SK-N-SH (cell line): Measurements from ENCODE around the gene CPNE4. TPM values are rescaled to one million over a fixed set of nuclear protein-coding genes. Genes with fewer than 3 reads are reported as not detected.

ENCODE experiments used
- CTCF ChIA-PET: fragments of 300-600, 350-600 bp; formaldehyde crosslinking; extraction: SDS; loops from one replicate; lab custom pipeline; 2021; lab: Yijun Ruan, JAX
- POLR2A ChIA-PET: fragments of 350-600 bp; sonication (Branson Sonifier 250); formaldehyde crosslinking; extraction: SDS; loops from one replicate; lab custom pipeline; 2020; ENCODE audit warnings: antibody characterized with exemption, inconsistent platforms; lab: Yijun Ruan, JAX
- DNase-seq: peaks from one replicate; pipeline ENCODE4 v3.0.0; 2012
- H2AFZ ChIP-seq: fragments of 200-600 bp; sonication (generic); 2 replicates; pipeline ENCODE4 v1.8.1; 2016; ENCODE audit warnings: antibody characterized with exemption, mild to moderate bottlenecking, low read depth
- H3F3A ChIP-seq: fragments of 200-600 bp; sonication (generic); replicated peaks from 2 replicates; pipeline ENCODE3; 2016; ENCODE audit warnings: antibody characterized with exemption, mild to moderate bottlenecking; ENCODE audit not compliant: insufficient read depth
- H3K27ac ChIP-seq, 2 experiments: fragments of 200-500 bp in 1 of 2; fragments of 200-600 bp in 1 of 2; sonication (Bioruptor generic) in 1 of 2; sonication (generic), shearing (Covaris generic) in 1 of 2; 2 replicates each; pipeline versions ENCODE4 v1.5.1 to v1.6.1; 2014 to 2016; ENCODE audit warnings: low read depth in 2 of 2, inconsistent platforms in 1 of 2, low read length in 1 of 2, mild to moderate bottlenecking in 1 of 2, mixed read lengths in 1 of 2
- H3K27me3 ChIP-seq: fragments of 200-600 bp; sonication (generic), shearing (Covaris generic); 2 replicates; pipeline ENCODE4 v1.6.1; 2016; ENCODE audit warnings: mixed run types; ENCODE audit not compliant: insufficient read depth
- H3K36me3 ChIP-seq, 2 experiments: fragments of 200-500 bp in 1 of 2; fragments of 200-600 bp in 1 of 2; sonication (Bioruptor generic) in 1 of 2; sonication (generic) in 1 of 2; replicated peaks in 1 of 2; 2 replicates each; pipeline versions ENCODE3 to v1.5.1; 2014 to 2016; ENCODE audit warnings: low read length in 1 of 2, mild to moderate bottlenecking in 1 of 2; ENCODE audit not compliant: insufficient read depth in 2 of 2, control insufficient read depth in 1 of 2
- H3K4me1 ChIP-seq, 2 experiments: fragments of 200-500 bp in 1 of 2; fragments of 200-600 bp in 1 of 2; sonication (Bioruptor generic) in 1 of 2; sonication (generic), shearing (Covaris generic) in 1 of 2; 2 replicates each; pipeline versions ENCODE4 v1.5.1 to v1.6.1; 2014 to 2016; ENCODE audit warnings: low read depth in 1 of 2, low read length in 1 of 2, mixed run types in 1 of 2; ENCODE audit not compliant: insufficient read depth in 2 of 2, control insufficient read depth in 1 of 2
- H3K4me2 ChIP-seq: fragments of 200-600 bp; sonication (generic), shearing (Covaris generic); 2 replicates; pipeline ENCODE4 v1.6.1; 2017; ENCODE audit warnings: mixed run types
- H3K4me3 ChIP-seq, 2 experiments: fragments of 200-500 bp in 1 of 2; fragments of 200-600 bp in 1 of 2; sonication (Bioruptor generic) in 1 of 2; sonication (generic), shearing (Covaris generic) in 1 of 2; 2 replicates each; pipeline versions ENCODE4 v1.5.1 to v1.8.1; 2014 to 2016; ENCODE audit warnings: low read depth in 2 of 2, inconsistent platforms in 1 of 2, low read length in 1 of 2, mild to moderate bottlenecking in 1 of 2, mixed read lengths in 1 of 2, moderate library complexity in 1 of 2
- H3K79me2 ChIP-seq: fragments of 200-600 bp; sonication (generic); 2 replicates; pipeline ENCODE4 v1.8.1; 2017; ENCODE audit warnings: mild to moderate bottlenecking; ENCODE audit not compliant: insufficient read depth
- H3K9ac ChIP-seq: fragments of 200-600 bp; sonication (generic); 2 replicates; pipeline ENCODE4 v1.6.1; 2017; ENCODE audit warnings: mixed run types
- H3K9me2 ChIP-seq: fragments of 200-600 bp; sonication (generic); 2 replicates; pipeline ENCODE4 v1.6.1; 2017; ENCODE audit warnings: mixed run types
- H3K9me3 ChIP-seq: fragments of 200-600 bp; sonication (generic); 2 replicates; pipeline ENCODE4 v1.6.1; 2017; ENCODE audit warnings: mixed run types, mild to moderate bottlenecking, moderate library complexity
- H4K20me1 ChIP-seq: fragments of 200-600 bp; sonication (generic); 2 replicates; pipeline ENCODE4 v1.6.1; 2017; ENCODE audit warnings: mild to moderate bottlenecking, mixed run types; ENCODE audit not compliant: insufficient read depth
- CHD2 ChIP-seq: fragments of 150-350 bp; IDR thresholded peaks from 2 replicates; pipeline ENCODE4 v1.6.1; 2018; ENCODE audit warnings: low read length; ENCODE audit not compliant: partially characterized antibody
- EP300 ChIP-seq, 2 experiments: IDR thresholded peaks; 2 replicates each; pipeline versions ENCODE4 v1.4.0 to v1.6.1; 2012; ENCODE audit warnings: borderline replicate concordance in 1 of 2, low read depth in 1 of 2, low read length in 1 of 2
- FOXJ3 ChIP-seq: sonication (generic); formaldehyde crosslinking; IDR thresholded peaks from 2 replicates; pipeline ENCODE4 v1.5.1; 2020; ENCODE audit warnings: mild to moderate bottlenecking, missing genetic modification reagents
- FOXM1 ChIP-seq: IDR thresholded peaks from 2 replicates; pipeline ENCODE4 v1.4.0; 2012; ENCODE audit warnings: low read depth, mild to moderate bottlenecking
- GATA2 ChIP-seq: sonication (generic); formaldehyde crosslinking; IDR thresholded peaks from 2 replicates; pipeline ENCODE4 v1.5.0; 2020; ENCODE audit warnings: mild to moderate bottlenecking, missing genetic modification reagents
- IRF3 ChIP-seq: fragments of 150-350 bp; IDR thresholded peaks from 2 replicates; pipeline ENCODE4 v1.6.1; 2016; ENCODE audit warnings: mild to moderate bottlenecking, low read depth, low read length
- JUND ChIP-seq: IDR thresholded peaks from 2 replicates; pipeline ENCODE4 v1.4.0; 2012
- MXI1 ChIP-seq: IDR thresholded peaks from 2 replicates; pipeline ENCODE4 v1.6.1; 2012; ENCODE audit warnings: mild to moderate bottlenecking, low read depth, low read length, improper control_type of control experiment
- NRF1 ChIP-seq: IDR thresholded peaks from 2 replicates; pipeline ENCODE4 v1.6.1; 2012; ENCODE audit warnings: low read depth, mild to moderate bottlenecking, low read length
- RAD21 ChIP-seq: IDR thresholded peaks from 2 replicates; pipeline ENCODE4 v1.6.1; 2012; ENCODE audit warnings: mild to moderate bottlenecking, low read length
- RCOR1 ChIP-seq: fragments of 150-350 bp; IDR thresholded peaks from 2 replicates; pipeline ENCODE4 v1.6.1; 2017; ENCODE audit warnings: antibody characterized with exemption, low read length
- TAF1 ChIP-seq: IDR thresholded peaks from 2 replicates; pipeline ENCODE4 v1.6.1; 2012; ENCODE audit warnings: low read depth, mild to moderate bottlenecking, low read length, moderate library complexity, borderline replicate concordance
- TCF12 ChIP-seq: IDR thresholded peaks from 2 replicates; pipeline ENCODE4 v1.4.0; 2012
- TEAD4 ChIP-seq: IDR thresholded peaks from 2 replicates; pipeline ENCODE4 v1.4.0; 2012; ENCODE audit warnings: mild to moderate bottlenecking, borderline replicate concordance; ENCODE audit not compliant: insufficient read depth
- ZBTB33 ChIP-seq: IDR thresholded peaks from 2 replicates; pipeline ENCODE4 v1.4.0; 2012; ENCODE audit warnings: low read depth, borderline replicate concordance
- WGBS: methylation state at CpG from one replicate; pipeline ENCODE4 v1.1.6; 2017; ENCODE audit warnings: low lambda C conversion rate; 5-methylcytosine and 5-hydroxymethylcytosine counted together
- polyA plus RNA-seq, 3 experiments: library from polyadenylated mRNA; depleted of rRNA; stranded (reverse); fragments of >200 nt; gene quantifications; 2 replicates each; pipeline ENCODE4 v1.2.3, GENCODE V29; 2012
- TF ChIP-seq, protein P1 (sequence below): IDR thresholded peaks from 2 replicates; pipeline ENCODE4 v1.4.0; 2012; ENCODE audit warnings: low read depth
- TF ChIP-seq, protein P2 (sequence below): IDR thresholded peaks from 2 replicates; pipeline ENCODE4 v1.6.1; 2012; ENCODE audit warnings: mild to moderate bottlenecking, low read depth, low read length, moderate library complexity
- TF ChIP-seq, protein P3 (sequence below): fragments of 150-350 bp; IDR thresholded peaks from 2 replicates; pipeline ENCODE4 v1.6.1; 2017; ENCODE audit warnings: antibody characterized with exemption, low read length, low read depth, borderline replicate concordance
- TF ChIP-seq, protein P4 (sequence below): IDR thresholded peaks from 2 replicates; pipeline ENCODE4; 2012

CPNE4 gene
- polyA plus RNA-seq, 1 of the 3 experiments (the other 2 are of a cell fraction): not detected

- H3K4me2 ChIP-seq: no peak overlapping the region
- no peak overlapping the region for H2AFZ ChIP-seq
- no peaks in the 10 kb centered on the region for H3K79me2 ChIP-seq
- H3K27me3 ChIP-seq: no peaks in the 10 kb centered on the region
- 48% methylated on average over 3 of the region's 3 CpGs for WGBS
- ChIA-PET CTCF (no interaction called here), POLR2A (no interaction called here)
- H3K4me3 ChIP-seq: no peak overlapping the region
- no peak for DNase-seq
- no peaks in the 10 kb centered on the region for H3K9me2 ChIP-seq
- no peaks in the 10 kb centered on the region for H3K36me3 ChIP-seq
- peaks cover 0 to 2% of the 10 kb centered on the region in 2 experiments; a peak in 1 of 4 replicates for H3K4me1 ChIP-seq
- no peak overlapping the region for H3K9ac ChIP-seq
- TF ChIP-seq, protein P1, sequence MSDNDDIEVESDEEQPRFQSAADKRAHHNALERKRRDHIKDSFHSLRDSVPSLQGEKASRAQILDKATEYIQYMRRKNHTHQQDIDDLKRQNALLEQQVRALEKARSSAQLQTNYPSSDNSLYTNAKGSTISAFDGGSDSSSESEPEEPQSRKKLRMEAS: 0 out of 2 replicates have a peak, but pooled peaks have one; percentile 7
- TF ChIP-seq TAF1: no peak
- TF ChIP-seq, all 33 proteins: peak for 1
- Histone ChIP-seq H3K27ac (no peak overlapping the region), H3F3A (no peaks in the 10 kb centered on the region), H4K20me1 (no peaks in the 10 kb centered on the region), H3K9me3 (no peaks in the 10 kb centered on the region)
These were observed 499.7 kb downstream of the CPNE4 start for GRCh38 chr3:131535131-131535530.

DNA sequence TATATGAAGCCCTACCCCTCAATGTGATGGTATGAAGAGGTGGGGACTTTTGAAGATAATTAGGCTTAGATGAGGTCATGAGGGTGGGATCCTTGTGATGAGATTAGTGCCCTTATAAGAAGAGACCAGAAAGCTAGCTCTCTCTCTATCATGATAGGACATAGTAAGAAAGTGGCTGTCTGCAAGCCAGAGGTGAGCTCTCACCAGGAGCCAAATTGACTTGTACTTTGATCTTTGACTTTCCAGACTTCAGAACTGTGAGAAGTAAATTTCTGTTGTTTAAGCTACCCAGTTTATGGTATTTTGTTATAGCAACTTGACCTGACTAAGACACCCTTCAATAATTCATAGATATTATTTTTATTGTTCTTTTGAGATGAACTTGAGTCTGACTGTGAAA, 502.2 kb downstream of the CPNE4 start:
- no peaks in the 10 kb centered on the region for H3K79me2 ChIP-seq
- H3K9me3 ChIP-seq: no peaks in the 10 kb centered on the region
- no peak overlapping the region for H2AFZ ChIP-seq
- no peak overlapping the region for H3K27ac ChIP-seq
- H3K4me3 ChIP-seq: no peak overlapping the region
- CTCF ChIA-PET: no interaction called here
- H3F3A ChIP-seq: no peaks in the 10 kb centered on the region
- no peaks in the 10 kb centered on the region for H4K20me1 ChIP-seq
- POLR2A ChIA-PET: no interaction called here
- no peak for DNase-seq
- no peaks in the 10 kb centered on the region for H3K9me2 ChIP-seq
- no peak overlapping the region for H3K4me2 ChIP-seq
- H3K27me3 ChIP-seq: no peaks in the 10 kb centered on the region
- H3K9ac ChIP-seq: no peak overlapping the region
- peaks cover 0 to 2% of the 10 kb centered on the region in 2 experiments; a peak in 1 of 4 replicates for H3K4me1 ChIP-seq
- no peaks in the 10 kb centered on the region for H3K36me3 ChIP-seq
- TF ChIP-seq CHD2: no peak
- TF ChIP-seq FOXM1: no peak
- no peak for TF ChIP-seq FOXJ3 (CRISPR knock-in tag)
- TF ChIP-seq JUND: no peak
- no peak for TF ChIP-seq NRF1
- no peak for TF ChIP-seq GATA2 (CRISPR knock-in tag)
- TF ChIP-seq ZBTB33: no peak
- TF ChIP-seq, protein P2, sequence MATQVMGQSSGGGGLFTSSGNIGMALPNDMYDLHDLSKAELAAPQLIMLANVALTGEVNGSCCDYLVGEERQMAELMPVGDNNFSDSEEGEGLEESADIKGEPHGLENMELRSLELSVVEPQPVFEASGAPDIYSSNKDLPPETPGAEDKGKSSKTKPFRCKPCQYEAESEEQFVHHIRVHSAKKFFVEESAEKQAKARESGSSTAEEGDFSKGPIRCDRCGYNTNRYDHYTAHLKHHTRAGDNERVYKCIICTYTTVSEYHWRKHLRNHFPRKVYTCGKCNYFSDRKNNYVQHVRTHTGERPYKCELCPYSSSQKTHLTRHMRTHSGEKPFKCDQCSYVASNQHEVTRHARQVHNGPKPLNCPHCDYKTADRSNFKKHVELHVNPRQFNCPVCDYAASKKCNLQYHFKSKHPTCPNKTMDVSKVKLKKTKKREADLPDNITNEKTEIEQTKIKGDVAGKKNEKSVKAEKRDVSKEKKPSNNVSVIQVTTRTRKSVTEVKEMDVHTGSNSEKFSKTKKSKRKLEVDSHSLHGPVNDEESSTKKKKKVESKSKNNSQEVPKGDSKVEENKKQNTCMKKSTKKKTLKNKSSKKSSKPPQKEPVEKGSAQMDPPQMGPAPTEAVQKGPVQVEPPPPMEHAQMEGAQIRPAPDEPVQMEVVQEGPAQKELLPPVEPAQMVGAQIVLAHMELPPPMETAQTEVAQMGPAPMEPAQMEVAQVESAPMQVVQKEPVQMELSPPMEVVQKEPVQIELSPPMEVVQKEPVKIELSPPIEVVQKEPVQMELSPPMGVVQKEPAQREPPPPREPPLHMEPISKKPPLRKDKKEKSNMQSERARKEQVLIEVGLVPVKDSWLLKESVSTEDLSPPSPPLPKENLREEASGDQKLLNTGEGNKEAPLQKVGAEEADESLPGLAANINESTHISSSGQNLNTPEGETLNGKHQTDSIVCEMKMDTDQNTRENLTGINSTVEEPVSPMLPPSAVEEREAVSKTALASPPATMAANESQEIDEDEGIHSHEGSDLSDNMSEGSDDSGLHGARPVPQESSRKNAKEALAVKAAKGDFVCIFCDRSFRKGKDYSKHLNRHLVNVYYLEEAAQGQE: no peak
- TF ChIP-seq, protein P3, sequence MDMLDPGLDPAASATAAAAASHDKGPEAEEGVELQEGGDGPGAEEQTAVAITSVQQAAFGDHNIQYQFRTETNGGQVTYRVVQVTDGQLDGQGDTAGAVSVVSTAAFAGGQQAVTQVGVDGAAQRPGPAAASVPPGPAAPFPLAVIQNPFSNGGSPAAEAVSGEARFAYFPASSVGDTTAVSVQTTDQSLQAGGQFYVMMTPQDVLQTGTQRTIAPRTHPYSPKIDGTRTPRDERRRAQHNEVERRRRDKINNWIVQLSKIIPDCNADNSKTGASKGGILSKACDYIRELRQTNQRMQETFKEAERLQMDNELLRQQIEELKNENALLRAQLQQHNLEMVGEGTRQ: no peak
- no peak for TF ChIP-seq RCOR1
- TF ChIP-seq TEAD4: no peak
- TF ChIP-seq IRF3: no peak
- no peak for TF ChIP-seq MXI1
- TF ChIP-seq TCF12: no peak
- TF ChIP-seq EP300 (IDR thresholded peaks at IDR 0.05; ENCODE audit: borderline replicate concordance in 1 of 2, low read depth in 1 of 2, low read length in 1 of 2): no peak
- no peak for TF ChIP-seq RAD21
- TF ChIP-seq, protein P1: no peak
- TF ChIP-seq, protein P4, sequence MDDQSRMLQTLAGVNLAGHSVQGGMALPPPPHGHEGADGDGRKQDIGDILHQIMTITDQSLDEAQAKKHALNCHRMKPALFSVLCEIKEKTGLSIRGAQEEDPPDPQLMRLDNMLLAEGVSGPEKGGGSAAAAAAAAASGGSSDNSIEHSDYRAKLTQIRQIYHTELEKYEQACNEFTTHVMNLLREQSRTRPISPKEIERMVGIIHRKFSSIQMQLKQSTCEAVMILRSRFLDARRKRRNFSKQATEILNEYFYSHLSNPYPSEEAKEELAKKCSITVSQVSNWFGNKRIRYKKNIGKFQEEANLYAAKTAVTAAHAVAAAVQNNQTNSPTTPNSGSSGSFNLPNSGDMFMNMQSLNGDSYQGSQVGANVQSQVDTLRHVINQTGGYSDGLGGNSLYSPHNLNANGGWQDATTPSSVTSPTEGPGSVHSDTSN: no peak
